Measurements from ENCODE around the gene NAT8L. TPM values are rescaled to one million over a fixed set of nuclear protein-coding genes. Genes with fewer than 3 reads are reported as not detected.

The NAT8L gene
- total RNA-seq, 1 experiment from 2014 or later = 3.4 TPM

DNA sequence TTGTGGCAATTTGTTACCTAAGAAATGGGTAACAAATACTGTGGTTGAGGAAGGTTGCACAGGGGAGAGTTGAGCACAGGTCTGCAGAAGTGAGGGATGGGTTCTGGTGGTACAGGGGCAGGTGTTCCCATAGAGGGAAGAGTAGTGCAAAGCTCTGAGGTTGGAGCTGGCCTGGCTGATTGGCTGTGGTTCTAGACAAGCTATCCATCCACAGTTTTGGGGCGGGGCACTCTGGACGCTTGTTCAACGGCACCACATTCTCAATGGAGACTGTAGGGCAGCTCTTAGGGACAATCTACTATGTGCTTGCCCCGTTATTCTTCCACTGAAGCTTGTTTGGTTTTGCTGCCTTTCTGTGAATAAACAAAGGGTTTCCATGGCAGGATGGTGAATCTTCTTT lies 35.4 kb downstream of the NAT8L start:
- no peak for DNase-seq (ENCODE audit: low read depth)

DNA sequence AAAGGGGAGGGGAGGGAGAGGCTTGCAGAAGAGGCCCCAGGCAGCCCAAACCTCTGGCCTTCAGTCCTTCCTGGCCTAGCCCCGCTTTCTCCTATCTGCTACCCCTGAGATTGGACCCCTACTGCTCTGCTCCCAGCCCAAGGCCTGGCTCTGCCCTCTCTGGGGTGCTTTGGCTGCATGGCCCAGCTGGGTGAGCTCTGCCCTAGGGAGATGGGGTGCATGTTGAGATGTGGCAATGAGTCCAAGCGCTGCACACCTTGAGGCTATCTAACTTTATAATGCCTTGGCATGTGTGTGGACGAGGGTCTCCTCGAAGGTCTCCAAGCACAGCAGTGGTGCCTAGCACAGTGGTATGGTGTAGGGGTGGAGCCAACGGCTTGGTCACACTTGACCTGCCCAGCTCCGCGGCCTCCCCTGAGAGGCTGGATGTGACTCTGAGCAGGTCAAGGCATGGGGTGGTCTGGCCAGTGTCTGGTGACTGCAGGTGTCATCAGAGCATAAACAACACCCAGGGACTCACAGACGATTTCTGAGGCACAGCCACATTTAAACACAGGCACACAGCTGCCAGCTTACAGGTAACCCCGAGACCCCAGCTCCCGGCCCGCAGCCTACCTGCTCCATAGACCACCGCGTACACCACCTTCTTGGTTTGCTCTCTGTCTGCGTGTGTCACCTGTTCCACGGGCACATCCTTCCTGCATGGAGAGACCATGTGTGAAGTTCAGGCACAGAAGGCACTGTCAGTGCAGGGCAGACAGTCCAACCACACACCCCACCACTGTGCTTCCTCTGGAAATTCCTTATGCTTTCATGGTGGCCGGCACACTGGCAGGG lies 36.3 kb downstream of the NAT8L start:
- peak; percentile 74 for DNase-seq (ENCODE audit: low read depth)

DNA sequence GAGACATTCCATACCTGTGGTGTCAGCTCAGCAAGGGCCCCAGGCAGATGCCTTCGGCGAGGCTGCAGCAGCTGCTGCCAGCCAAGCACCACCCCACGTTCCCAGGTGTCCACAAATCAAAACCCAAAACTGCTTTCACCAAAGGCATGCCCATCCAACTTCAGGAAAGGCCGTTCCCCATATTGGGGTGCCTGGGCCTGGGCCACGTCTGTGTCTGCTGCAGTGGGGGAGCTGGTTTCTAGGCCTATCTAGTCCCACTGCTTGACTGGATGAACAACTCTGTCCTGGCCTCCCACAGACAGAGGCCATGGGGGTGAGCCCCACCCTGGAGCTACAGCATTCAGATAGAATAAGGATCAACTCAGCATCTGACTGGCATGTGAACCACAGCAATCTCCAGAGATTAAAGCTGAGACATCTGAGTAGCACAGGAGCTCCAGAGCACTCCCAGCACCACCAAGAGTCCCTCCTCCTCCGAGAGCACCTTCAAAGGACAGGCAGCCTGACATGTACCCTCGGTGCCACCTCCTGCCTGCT lies 37.0 kb downstream of the NAT8L start:
- DNase-seq (ENCODE audit: low read depth) = no peak

DNA sequence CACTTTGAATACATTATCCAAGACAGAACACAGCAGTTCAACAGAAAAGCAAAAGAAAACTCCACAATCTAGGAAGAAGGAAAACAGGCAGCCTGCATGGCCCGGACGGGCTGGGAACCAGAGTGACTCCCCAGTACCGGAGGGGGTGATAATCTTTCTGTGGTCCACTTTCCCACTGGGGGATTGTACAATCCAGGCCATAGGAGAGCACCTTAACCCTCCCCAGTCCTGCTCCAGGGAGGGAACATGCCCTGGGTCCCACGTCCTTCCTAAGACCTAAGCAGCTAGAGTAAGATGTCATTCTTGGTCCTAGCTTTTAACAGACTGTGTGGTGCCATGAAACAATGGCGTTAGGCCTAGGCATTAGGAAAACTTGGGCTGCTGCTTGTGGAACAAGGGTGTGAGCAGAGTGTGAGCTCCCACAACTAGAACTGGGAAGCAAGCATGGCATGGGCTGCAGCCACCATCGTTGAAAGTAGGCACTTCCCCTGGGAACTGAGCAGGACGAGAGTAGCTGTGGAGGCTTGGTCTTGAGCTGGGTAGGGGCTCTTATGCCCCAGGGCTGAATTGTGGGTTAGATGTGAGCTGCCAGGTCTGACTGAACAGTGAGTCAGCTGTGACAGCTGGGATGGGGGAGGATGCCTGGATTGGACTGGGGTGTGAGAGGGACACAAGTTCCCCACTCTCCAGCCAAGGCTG lies 42.4 kb downstream of the NAT8L start:
- peak; percentile 62 for DNase-seq (ENCODE audit: low read depth)

DNA sequence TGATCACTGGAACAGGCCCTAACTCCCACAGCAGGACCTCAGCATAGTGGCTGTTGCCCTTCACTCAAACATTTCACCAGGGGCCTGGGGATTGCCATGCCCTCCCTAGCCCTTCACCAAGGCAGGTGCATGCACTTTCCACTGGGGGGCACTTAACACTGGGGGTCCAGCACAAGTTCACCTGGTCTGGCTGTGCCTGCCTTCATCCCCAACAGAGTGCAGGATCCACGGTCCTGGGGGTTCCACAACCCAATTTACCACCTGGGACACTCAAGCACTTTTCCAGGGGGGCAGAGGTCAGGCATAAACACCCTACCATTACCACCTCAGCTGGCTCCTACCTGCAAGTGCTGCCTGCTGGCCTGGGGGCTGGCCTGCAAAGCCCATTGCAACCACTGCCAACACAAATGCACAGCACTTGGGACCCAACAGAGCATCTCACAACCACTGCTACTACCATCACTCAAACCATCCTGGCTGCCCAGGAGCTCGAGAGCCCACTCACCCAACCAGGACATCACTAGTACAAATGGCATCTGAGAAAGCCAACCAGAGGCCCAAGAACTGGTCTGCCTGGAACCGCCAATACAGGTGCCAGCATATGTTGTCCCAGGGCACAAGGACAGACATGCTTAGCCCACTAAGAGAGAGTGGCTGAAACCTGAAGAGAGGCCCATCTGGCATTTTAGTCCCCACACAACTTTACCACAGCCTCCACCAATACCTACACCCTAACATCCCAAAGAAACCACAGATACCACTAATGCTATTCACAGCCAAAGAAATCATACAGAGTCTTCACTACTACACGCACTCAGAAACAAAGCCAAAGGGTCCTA lies 43.1 kb downstream of the NAT8L start:
- DNase-seq (ENCODE audit: low read depth) = no peak

DNA sequence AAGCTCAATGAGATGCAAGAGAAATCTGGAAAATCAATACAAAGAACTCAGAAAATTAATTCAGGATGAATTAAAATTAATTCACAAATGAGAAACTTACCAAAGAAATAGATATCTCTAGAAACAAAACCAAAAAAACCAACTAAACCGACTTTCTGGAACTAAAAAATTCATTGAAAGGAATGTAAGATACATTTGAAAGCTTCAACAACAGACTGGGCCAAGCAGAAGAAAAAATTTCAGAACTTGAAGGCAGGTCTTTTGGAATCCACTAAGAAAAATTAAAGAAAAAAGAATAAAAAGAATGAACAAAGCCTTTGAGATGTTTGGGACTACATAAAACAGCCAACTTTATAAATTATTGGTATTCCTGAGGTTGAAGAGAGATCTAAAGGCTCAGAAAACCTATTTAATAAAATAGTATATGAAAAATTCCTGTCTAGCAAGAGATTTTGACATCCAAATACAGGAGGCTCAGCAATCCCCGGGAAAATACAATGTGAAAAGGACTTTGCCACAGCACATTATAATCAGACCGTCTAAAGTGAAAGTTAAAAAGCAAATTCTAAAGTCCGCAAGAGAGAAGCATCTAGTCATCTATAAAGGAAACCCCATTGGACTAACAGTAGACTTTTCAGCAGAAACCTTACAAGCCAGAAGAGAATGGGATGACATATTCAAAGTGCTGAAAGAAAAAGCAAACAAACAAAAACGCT lies 44.2 kb downstream of the NAT8L start:
- DNase-seq (ENCODE audit: low read depth) = no peak

DNA sequence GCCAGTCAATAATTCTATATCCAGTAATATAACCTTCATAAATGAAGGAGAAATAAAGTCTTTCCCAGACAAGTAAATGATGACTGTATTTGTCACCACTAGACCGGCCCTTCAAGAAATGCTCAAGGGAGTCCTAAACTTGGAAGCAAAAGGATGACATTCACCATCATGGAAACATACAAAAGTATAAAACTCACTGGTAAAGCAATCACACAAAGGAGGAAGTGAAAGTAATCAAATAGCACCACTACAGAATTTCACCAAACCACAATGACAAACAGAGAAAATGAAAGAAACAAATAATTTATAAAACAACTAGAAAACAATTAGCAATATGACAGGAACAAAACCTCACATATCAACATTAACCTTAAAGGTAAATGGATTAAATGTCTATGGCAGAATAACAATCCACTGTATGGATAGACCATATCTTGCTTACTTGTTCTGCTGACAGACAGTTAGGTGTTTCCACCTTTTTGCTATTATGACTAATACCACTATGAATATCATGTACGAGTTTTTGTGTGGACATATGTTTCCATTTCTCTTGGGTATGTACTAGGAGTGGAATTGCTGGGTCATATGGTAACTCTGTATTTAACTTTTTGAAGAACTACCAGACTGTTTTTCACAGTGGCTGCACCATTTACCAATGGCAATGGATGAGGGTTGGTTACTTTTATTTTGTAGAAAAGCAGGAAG lies 44.9 kb downstream of the NAT8L start:
- no peak for DNase-seq (ENCODE audit: low read depth)

DNA sequence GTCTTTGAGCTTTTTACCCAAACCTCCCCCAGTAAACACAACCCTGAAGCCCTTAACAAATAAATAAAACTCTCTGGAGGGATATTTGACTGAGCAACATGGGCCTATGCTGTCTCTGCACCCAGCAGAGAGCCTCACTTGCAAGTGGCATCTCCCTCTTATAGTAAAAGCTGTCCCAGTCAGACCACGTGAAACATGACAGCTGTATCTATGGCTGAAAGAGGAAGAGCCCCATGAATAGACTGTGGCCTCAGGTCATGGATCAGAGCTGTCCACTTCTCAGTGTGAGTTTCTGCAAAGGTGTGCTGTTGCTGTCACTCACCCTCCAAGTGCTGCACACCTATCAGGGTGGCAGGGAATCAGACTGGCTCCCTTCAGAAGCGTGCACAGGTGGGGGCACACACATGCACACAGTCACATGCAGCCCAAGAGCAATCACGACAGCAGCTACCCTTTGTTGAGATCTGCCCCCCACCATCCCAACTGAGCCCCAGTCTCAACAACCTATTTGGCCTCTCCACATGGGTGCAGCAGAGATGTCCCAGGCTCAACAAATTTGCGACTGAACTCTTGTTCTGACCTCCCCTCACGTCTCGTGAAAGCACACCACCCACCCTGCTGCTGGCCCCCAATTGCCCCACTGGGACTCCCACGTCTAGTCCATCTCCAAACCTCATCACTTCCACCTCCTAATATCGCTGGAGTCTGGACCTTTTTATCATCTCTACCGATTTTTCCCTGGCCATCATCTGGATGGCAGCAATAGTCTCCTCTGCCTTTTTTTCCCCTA lies 45.6 kb downstream of the NAT8L start:
- no peak for DNase-seq (ENCODE audit: low read depth)

DNA sequence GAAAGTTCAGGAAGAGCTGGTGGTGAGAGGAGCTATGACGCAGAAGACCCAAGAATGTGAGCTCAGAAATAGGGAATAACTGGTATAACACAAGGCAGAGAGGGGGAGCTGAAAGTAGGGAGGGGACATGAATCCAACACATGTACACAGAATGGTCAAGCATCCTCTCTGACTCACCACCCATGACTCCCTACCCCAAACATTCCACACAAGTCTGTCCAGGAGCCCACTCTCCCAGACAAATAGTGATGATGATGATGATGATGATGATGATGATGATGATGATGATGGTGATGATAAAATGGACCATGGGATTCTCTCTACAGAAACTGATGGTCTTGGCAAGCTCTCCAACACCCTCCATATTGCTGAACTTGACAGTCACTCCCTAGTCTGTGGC lies 46.4 kb downstream of the NAT8L start:
- DNase-seq (ENCODE audit: low read depth) = no peak

DNA sequence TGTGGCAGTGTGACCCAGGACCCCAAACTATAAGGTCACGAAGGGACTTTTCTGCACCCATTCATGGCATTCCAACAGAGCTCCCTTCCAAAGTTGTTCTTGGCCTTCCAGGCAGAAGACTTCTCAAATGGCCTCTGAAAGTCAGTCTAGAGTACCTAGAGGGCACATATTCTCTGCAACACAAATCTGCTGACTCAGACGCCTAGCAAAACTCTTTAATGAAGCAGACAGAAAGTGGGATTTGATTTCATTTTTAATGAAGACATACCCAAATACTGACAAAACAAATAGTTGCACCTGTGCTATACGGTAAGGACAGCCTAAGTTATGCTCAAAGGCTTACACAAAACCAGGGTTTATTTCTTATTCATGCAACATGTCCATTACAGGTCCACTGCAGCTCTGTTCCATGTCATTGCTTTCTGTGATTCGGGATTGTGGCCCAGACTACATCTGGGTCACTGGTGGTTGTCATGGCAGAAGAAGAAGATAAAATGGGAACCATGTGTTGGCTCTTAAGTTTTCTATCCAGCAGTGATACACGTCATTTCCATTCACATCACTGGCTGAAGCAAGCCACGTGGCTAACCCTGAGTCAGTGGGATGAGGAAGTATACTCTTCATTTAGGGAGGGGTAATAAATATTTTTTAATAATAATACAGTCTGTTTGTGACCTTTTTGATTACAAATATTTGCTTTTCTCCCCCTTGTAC lies 57.7 kb downstream of the NAT8L start:
- DNase-seq (ENCODE audit: low read depth) = no peak

Other genes starting within 250 kb of the NAT8L start
- 48.9 and 56.6 TPM in 2 replicates for gene LETM1, start 203.2 kb upstream of the NAT8L start, total RNA-seq (2014; rRNA removed; shearing (Covaris generic))
- gene NSD2, start 187.9 kb upstream of the NAT8L start, total RNA-seq (2014; rRNA removed; shearing (Covaris generic)) = 60.2 and 75.1 TPM in 2 replicates
- 22.9 and 27.4 TPM in 2 replicates for gene NELFA, start 50.4 kb upstream of the NAT8L start, total RNA-seq (2014; rRNA removed; shearing (Covaris generic))
- gene HAUS3, start 182.8 kb downstream of the NAT8L start, total RNA-seq (2014; rRNA removed; shearing (Covaris generic)) = 13.4 and 29.3 TPM in 2 replicates
- 0.54 and 1.4 TPM in 2 replicates for gene POLN, start 182.8 kb downstream of the NAT8L start, total RNA-seq (2014; rRNA removed; shearing (Covaris generic))
- 5.8 and 7.5 TPM in 2 replicates for gene MXD4, start 202.8 kb downstream of the NAT8L start, total RNA-seq (2014; rRNA removed; shearing (Covaris generic))

All from Daoy (cell line).